NB4 (cell line): Measurements from ENCODE around the gene USP44.

Experiments used
- CTCF ChIP-seq: IDR thresholded peaks from one replicate; pipeline ENCODE4 v1.5.1; 2012; ENCODE audit warnings: low read depth, low read length
- POLR2A ChIP-seq: IDR thresholded peaks from 2 replicates; pipeline ENCODE4 v1.6.1; 2011; ENCODE audit warnings: mild to moderate bottlenecking; ENCODE audit not compliant: insufficient read length; ENCODE audit errors: extremely low read depth

- TF ChIP-seq POLR2A (no peak), CTCF (no peak)
These were observed 39.5 kb upstream of the USP44 start for GRCh38 chr12:95590775-95591174.
